GM12864 (cell line): Measurements from ENCODE around the gene SPEM1.

ENCODE experiments used
- DNase-seq: peaks from one replicate; pipeline ENCODE4 v3.0.0-alpha.2; 2011; ENCODE audit warnings: low read depth
- H3K4me3 ChIP-seq: 2 replicates; pipeline ENCODE4 v1.5.1; 2011; ENCODE audit warnings: mild to moderate bottlenecking, low read depth, low read length, control low read depth
- CTCF ChIP-seq: IDR thresholded peaks from 2 replicates; pipeline ENCODE4 v1.5.1; 2011; ENCODE audit warnings: low read depth, mild to moderate bottlenecking, moderate library complexity, low read length, control low read depth, inconsistent platforms; ENCODE audit errors: missing control alignments

Gene SPEM1

GRCh38 chr17:7436556-7437368 is 16.6 kb downstream of the SPEM1 start:
- DNase-seq: no peak
- peak; percentile 77 for TF ChIP-seq CTCF
- peak overlapping the region; percentile 63 for H3K4me3 ChIP-seq

GRCh38 chr17:7437369-7437863 is 17.3 kb downstream of the SPEM1 start:
- H3K4me3 ChIP-seq: no peak overlapping the region
- no peak for DNase-seq
- TF ChIP-seq CTCF: no peak

GRCh38 chr17:7437950-7438614 is 18.0 kb downstream of the SPEM1 start:
- no peak for TF ChIP-seq CTCF
- DNase-seq: no peak
- H3K4me3 ChIP-seq: peak overlapping the region; percentile 45

- TF ChIP-seq CTCF: no peak
- H3K4me3 ChIP-seq: peak overlapping the region; percentile 45
- DNase-seq: no peak
These were observed 18.7 kb downstream of the SPEM1 start for GRCh38 chr17:7438656-7439460.

- no peak for TF ChIP-seq CTCF
- peak within 1 kb of the TSS; percentile 45 for H3K4me3 ChIP-seq
- no peak for DNase-seq
These were observed 19.5 kb downstream of the SPEM1 start, which contains the start of gene FGF11 for GRCh38 chr17:7439462-7440112. FGF11 (plus strand) TSS chr17:7439512; CDS start chr17:7439621, 109 bp downstream.

- no peak for DNase-seq
- peak overlapping the region; percentile 45 for H3K4me3 ChIP-seq
- TF ChIP-seq CTCF: no peak
These were observed 20.1 kb downstream of the SPEM1 start for GRCh38 chr17:7440113-7440833.
